Hematopoietic multipotent progenitor cell treated with erythropoietin and hydrocortisone succinate and interleukin-3 and kit ligand, for 6 days (in vitro differentiated cells): ENCODE data around the gene SCNN1B.
"Not testable (repeated sequence)": the region's sequence is repeated elsewhere in the genome, so short reads cannot be mapped to it uniquely, and the experiment has no call there.

Experiments
- DNase-seq: peaks from one replicate; pipeline ENCODE4 v3.0.0-alpha.2; 2015

Gene SCNN1B

DNA sequence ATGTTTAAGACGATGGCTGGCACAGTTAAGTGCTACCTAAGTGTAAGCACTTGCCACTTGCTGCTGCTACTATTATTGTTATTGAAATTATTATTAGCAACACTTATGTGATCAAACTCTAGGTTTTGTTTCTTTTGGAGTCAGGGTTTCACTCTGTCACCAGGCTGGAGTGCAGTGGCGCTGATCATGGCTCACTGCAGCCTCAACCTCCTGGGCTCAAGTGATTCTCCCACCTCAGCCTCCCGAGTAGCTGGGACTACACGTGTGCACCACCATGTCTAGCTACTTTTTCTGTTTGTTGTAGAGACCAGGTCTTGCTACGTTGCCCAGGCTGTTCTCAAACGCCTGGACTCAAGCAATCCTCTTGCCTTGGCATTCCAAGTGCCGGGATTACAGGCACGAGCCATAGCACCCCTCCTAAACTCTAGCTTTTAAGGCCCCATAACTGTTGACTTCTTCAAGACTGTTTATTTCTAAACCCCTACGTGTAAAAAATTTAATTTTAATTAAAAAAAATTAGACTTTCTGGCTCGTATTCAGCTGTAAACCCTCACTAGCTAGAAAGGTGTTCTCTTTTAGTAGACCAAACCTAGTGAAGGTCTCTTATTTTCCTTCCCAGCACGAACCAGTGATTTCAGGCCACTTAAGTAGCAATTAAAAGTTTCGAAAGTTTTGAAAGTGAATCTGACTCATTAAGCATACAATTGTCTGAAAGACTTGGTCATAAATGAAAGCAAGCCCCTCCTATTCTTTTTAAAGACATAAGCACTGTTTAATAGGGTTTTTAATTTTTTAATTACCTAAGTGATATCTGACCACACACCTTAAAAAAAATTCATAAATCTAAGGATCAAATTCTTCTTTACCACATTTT lies 11.7 kb upstream of the SCNN1B start:
- no peak for DNase-seq

DNA sequence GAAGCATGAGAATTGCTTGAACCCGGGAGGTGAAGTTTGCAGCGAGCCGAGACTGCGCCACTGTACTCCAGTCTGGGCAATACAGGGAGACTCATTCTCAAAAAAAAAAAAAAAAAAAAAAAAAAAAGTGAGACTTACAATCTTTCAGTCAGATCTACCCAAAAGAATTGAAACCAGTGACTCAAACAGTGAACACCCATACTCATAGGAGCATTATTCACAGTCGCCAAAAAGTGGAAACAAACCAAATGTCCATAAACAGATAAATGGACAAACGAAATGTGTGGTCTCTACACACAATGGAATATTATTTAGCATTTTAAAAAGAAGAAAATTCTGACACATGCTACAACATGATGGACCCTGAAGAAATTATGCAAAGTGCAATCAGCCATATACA lies 9.1 kb upstream of the SCNN1B start:
- no peak for DNase-seq

GRCh38 chr16:23294260-23294659 lies 7.8 kb upstream of the SCNN1B start:
- DNase-seq: no peak

DNA sequence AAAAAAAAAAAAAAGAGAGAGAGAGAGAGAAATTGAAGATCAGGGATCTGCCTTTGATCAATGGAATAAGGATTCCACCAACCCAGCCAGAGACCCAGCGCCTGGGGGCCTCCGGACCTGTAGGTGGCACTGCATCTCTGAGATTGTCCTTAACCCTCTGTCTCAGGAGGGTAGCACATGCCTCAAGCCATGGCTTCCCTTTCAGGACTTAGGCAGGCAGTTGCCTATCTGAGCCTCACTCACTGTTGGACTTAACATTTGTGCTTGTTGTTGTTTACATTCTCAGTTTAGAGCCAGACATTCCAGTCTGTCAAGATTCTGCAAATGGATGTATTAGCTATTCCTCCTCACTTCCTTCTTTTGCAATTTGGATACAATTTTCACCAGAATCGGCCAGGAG lies 5.1 kb upstream of the SCNN1B start:
- DNase-seq: peak; percentile 29

DNA sequence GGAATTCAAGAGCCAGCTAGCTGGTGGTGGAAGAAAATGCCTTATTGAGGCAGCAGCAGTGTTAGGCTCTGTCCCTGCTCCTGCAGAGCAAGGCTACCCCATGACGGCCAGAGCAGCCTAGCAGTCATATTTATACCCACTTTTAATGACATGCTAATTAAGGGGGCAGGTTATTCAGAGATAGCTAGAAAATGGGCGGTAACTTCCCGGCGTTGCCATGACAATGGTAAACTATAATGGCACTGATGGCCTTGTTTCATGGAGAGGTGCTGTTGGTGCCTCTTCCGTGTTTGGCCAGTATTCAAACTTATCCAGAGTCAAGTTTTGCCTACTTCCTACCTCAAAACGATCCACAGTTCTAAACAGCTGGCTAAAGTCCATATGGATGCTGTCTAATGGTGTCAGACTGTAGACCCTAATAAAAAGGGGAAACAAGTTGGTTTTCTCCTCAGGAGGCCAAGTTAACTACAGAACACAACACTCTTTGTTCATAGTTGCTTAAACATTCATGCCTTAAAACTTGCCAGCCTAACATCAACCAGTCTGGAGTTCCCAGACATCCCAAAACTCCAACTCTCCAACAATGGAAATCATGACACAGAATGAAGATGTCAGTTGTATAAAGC lies 3.7 kb upstream of the SCNN1B start:
- DNase-seq: no peak

GRCh38 chr16:23299815-23300214 lies 2.3 kb upstream of the SCNN1B start:
- not testable (repeated sequence) for DNase-seq

- no peak for DNase-seq
These were observed 654 bp upstream of the SCNN1B start for GRCh38 chr16:23301251-23302044.

- no peak for DNase-seq
These were observed 1.6 kb downstream of the SCNN1B start for GRCh38 chr16:23303685-23304084.

DNA sequence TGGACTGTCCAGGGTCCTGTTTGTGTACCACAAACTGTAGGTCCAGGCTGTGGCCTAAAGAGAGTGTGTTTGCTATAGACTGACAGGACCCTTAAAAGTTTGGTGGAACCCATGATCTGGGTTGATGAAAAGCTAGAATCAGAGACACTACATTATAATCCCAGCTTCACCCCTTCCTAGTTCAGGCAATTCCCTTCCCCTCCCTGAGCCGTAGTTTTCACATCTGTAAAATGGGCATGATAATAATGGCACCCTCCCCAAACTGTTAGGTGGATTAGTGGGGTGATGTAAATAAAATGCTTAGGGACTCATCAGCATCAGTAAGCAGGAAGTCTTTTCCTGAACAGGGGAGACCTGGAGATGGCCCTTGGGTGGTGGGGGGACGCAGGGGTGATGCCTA lies 2.5 kb downstream of the SCNN1B start:
- DNase-seq: no peak

DNA sequence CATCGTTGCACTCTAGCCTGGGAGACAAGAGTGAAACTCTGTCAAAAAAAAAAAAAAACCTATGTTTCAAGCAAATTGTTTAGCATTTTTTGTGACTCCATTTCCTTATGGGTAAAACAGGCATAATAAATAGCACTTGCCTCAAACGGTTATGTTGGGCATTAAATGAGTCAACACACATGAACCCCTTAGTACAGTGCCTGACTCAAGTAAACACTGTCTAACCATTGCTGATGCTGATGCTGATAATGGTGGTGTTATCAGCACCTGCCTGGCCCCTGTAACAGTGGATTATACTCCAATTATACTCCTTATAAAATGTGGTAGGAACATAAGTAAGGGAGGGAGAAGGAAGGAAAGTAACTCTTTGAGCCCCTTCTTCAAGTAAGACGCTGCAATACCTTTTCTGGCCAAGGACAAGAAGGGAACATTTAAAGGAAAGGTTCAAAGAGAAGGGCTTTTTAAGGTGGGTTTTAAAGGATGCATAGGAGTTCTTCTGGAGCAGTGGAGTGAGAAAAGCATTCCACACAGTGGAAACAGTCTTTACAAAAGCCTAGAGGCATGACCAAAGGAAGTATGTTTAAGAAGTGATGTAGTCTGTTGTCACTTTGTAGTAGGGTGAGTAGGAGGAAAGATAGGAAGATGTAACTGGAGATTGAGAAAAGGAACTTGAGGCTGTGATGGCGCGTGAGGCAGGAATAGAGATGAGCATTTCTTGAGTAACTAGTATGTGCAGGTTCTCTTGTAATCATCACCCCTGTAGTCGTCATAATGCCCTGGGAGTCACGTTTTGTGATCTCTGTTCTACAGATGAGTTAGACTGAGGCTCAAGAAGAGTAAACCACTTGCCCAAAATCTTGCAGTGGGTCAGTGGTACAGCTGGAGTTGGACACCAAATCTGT lies 4.3 kb downstream of the SCNN1B start:
- no peak for DNase-seq

DNA sequence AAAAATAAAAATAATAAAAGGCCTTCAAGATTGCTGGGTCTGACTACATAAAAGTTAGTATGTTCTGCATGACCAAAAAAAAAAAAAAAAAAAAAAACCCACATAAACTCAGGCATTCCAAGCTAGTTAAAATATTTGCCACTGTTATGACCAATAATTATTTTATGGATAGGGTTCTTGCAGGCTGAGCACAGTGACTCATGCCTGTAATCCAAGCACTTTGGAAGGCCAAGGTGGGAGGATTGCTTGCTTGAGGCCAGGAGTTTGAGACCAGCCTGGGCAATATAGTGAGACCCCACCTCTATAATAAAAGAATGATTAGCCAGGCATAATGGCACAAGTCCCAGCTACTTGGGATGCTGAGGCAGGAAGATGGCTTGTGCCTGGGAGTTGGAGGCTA lies 8.1 kb downstream of the SCNN1B start:
- no peak for DNase-seq

- no peak for DNase-seq
These were observed 8.6 kb downstream of the SCNN1B start for GRCh38 chr16:23310744-23311143.

GRCh38 chr16:23316232-23316631 lies 14.1 kb downstream of the SCNN1B start:
- DNase-seq: no peak

DNA sequence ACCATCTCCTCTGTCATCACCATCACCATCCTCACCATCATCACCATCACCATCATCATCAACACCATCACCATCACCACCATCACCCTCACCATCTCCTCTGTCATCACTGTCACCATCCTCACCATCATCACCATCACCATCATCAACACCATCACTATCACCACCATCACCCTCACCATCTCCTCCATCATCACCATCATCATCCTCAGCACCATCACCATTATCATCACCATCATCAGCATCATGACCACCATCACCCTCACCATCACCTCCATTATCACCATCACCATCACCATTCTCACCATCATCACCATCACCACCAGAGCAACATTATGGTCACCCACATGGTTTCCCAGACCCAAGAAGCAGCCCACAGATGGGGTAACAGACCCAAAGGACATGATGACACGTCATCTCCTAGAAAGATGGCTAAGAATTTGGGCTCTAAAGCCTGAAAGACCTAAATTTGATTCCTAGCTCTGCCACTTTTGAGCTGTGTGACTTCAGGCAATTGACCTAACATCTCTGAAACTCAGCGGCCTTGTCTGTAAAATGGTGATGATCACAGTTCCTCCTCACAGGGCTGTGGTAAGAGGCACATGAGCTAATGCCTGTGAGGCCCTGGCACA lies 14.6 kb downstream of the SCNN1B start:
- DNase-seq: no peak

GRCh38 chr16:23317266-23317661 lies 15.2 kb downstream of the SCNN1B start:
- DNase-seq: no peak

- no peak for DNase-seq
These were observed 15.6 kb downstream of the SCNN1B start for GRCh38 chr16:23317751-23318150.

- DNase-seq: no peak
These were observed 16.5 kb downstream of the SCNN1B start for GRCh38 chr16:23318639-23319038.

DNA sequence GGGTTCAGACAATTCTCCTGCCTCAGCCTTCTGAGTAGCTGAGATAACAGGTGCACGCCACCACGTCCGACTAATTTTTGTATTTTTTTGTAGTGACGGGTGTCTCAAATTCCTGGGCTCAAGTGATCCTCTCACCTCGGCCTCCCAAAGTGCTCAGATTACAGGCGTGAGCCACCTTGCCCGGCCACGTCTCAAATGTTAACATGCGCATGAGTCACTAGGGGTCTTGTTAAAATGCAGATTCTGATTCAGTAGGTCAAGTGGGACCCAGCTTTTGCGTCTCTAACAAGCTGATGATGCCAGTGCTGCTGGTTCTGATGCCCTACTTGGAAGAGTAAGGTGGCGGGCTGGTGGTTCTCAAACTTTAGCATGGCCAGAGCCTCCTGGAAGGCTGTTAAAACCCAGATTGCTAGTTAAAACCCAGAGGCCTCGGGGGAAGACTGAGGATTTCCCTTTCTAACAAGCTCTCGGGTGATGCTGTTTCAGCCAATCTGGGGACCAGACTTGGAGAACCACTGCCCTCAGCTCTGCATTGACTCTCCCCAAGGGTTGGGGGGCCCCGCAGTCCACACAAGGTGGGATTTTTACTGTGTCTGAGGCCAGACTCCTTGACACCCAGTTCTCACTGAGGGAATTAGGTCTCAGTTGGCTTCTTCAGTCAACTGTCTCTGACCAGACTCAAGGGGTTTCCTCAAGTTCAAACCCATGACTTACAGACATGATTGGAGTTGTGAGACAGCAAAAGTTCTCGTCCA lies 17.9 kb downstream of the SCNN1B start:
- no peak for DNase-seq

- no peak for DNase-seq
These were observed 18.6 kb downstream of the SCNN1B start for GRCh38 chr16:23320693-23321092.

GRCh38 chr16:23321206-23321875 lies 19.2 kb downstream of the SCNN1B start:
- no peak for DNase-seq
